ENCODE results near the gene GPC6. TPM values are rescaled to one million over a fixed set of nuclear protein-coding genes. Genes with fewer than 3 reads are reported as not detected.

GPC6 gene
- total RNA-seq, 2 experiments from 2014 or later = not detected

- no peaks in the 10 kb centered on the region for H3K36me3 ChIP-seq (ENCODE audit: insufficient read depth, low read length)
- POLR2A ChIA-PET = no interaction called here
- H3K79me2 ChIP-seq (ENCODE audit: insufficient read depth, low read depth, low read length) = no peaks in the 10 kb centered on the region
- no TSS peak for BruUV-seq (replicated peaks)
- CTCF ChIA-PET (ENCODE audit: unreplicated experiment) = no interaction called here
- no peak overlapping the region for H3K4me3 ChIP-seq (ENCODE audit: low read depth, low read length, poor library complexity, severe bottlenecking)
- no peaks in the 10 kb centered on the region for H3K9me2 ChIP-seq (ENCODE audit: insufficient read depth, low read length)
- no peaks in the 10 kb centered on the region for H4K20me1 ChIP-seq (ENCODE audit: insufficient read depth, low read length)
- no peak for TF ChIP-seq CTCF (conservative IDR thresholded peaks at IDR 0.05; ENCODE audit: low read length)
- no peak for TF ChIP-seq EZH2phosphoT487 (IDR thresholded peaks at IDR 0.05; ENCODE audit: borderline replicate concordance, low read depth, low read length)
- H3K9me3 ChIP-seq (ENCODE audit: low read length) = no peaks in the 10 kb centered on the region
- intact Hi-C loops (cut with micrococcal nuclease; ENCODE audit: unreplicated experiment) = no loop called here
- no peak overlapping the region for H3K27ac ChIP-seq (ENCODE audit: low read depth, low read length, poor library complexity, severe bottlenecking)
- no peak for DNase-seq (ENCODE audit: low spot score)
- no peaks in the 10 kb centered on the region for H3K4me1 ChIP-seq (ENCODE audit: insufficient read depth, low read length, poor library complexity, severe bottlenecking)
- H2AFZ ChIP-seq (ENCODE audit: low read length) = no peak overlapping the region
- H3K4me2 ChIP-seq (ENCODE audit: low read length) = no peak overlapping the region
Observed at GRCh38 chr13:93953841-93954240, 727.2 kb downstream of the GPC6 start.

GRCh38 chr13:93955904-93956303, 729.3 kb downstream of the GPC6 start:
- Histone ChIP-seq H3K4me3 (ENCODE audit: low read depth, low read length, poor library complexity, severe bottlenecking) (no peak overlapping the region), H3K9me3 (ENCODE audit: low read length) (no peaks in the 10 kb centered on the region), H3K79me2 (ENCODE audit: insufficient read depth, low read depth, low read length) (no peaks in the 10 kb centered on the region), H3K9me2 (ENCODE audit: insufficient read depth, low read length) (no peaks in the 10 kb centered on the region), H3K36me3 (ENCODE audit: insufficient read depth, low read length) (no peaks in the 10 kb centered on the region), H3K4me1 (ENCODE audit: insufficient read depth, low read length, poor library complexity, severe bottlenecking) (no peaks in the 10 kb centered on the region), H4K20me1 (ENCODE audit: insufficient read depth, low read length) (no peaks in the 10 kb centered on the region), H2AFZ (ENCODE audit: low read length) (no peak overlapping the region), H3K27ac (ENCODE audit: low read depth, low read length, poor library complexity, severe bottlenecking) (no peak overlapping the region), H3K4me2 (ENCODE audit: low read length) (no peak overlapping the region)
- TF ChIP-seq EZH2phosphoT487 (IDR thresholded peaks at IDR 0.05; ENCODE audit: borderline replicate concordance, low read depth, low read length) = no peak
- intact Hi-C loops (cut with micrococcal nuclease; ENCODE audit: unreplicated experiment) = no loop called here
- no peak for DNase-seq (ENCODE audit: low spot score)
- no TSS peak for BruUV-seq (replicated peaks)
- POLR2A ChIA-PET = no interaction called here
- CTCF ChIA-PET (ENCODE audit: unreplicated experiment) = no interaction called here

GRCh38 chr13:93956426-93956825, 729.8 kb downstream of the GPC6 start:
- intact Hi-C loops (cut with micrococcal nuclease; ENCODE audit: unreplicated experiment) = no loop called here
- H3K4me1 ChIP-seq (ENCODE audit: insufficient read depth, low read length, poor library complexity, severe bottlenecking) = no peaks in the 10 kb centered on the region
- H3K27ac ChIP-seq (ENCODE audit: low read depth, low read length, poor library complexity, severe bottlenecking) = no peak overlapping the region
- DNase-seq (ENCODE audit: low spot score) = no peak
- POLR2A ChIA-PET = no interaction called here
- H3K4me3 ChIP-seq (ENCODE audit: low read depth, low read length, poor library complexity, severe bottlenecking) = no peak overlapping the region
- H3K9me2 ChIP-seq (ENCODE audit: insufficient read depth, low read length) = no peaks in the 10 kb centered on the region
- H2AFZ ChIP-seq (ENCODE audit: low read length) = no peak overlapping the region
- CTCF ChIA-PET (ENCODE audit: unreplicated experiment) = no interaction called here
- TF ChIP-seq EZH2phosphoT487 (IDR thresholded peaks at IDR 0.05; ENCODE audit: borderline replicate concordance, low read depth, low read length) (no peak), CTCF (conservative IDR thresholded peaks at IDR 0.05; ENCODE audit: low read length) (no peak)
- no peaks in the 10 kb centered on the region for H3K36me3 ChIP-seq (ENCODE audit: insufficient read depth, low read length)
- H4K20me1 ChIP-seq (ENCODE audit: insufficient read depth, low read length) = no peaks in the 10 kb centered on the region
- no peak overlapping the region for H3K4me2 ChIP-seq (ENCODE audit: low read length)
- no TSS peak for BruUV-seq (replicated peaks)
- no peaks in the 10 kb centered on the region for H3K9me3 ChIP-seq (ENCODE audit: low read length)
- no peaks in the 10 kb centered on the region for H3K79me2 ChIP-seq (ENCODE audit: insufficient read depth, low read depth, low read length)

Measured in OCI-LY7 (cell line).